GM12865 (cell line): ENCODE results near the gene LMNA.

Source experiments
- DNase-seq: peaks from one replicate; pipeline ENCODE4 v3.0.0; 2010; ENCODE audit warnings: low read depth
- H3K4me3 ChIP-seq: 2 replicates; pipeline ENCODE4 v1.5.1; 2011; ENCODE audit warnings: mild to moderate bottlenecking, low read depth, low read length, control low read depth
- CTCF ChIP-seq: IDR thresholded peaks from 2 replicates; pipeline ENCODE4 v1.5.1; 2011; ENCODE audit warnings: low read length, control low read depth, low read depth, inconsistent platforms; ENCODE audit not compliant: insufficient read depth; ENCODE audit errors: missing control alignments

The LMNA gene

GRCh38 chr1:156098784-156099183, 15.7 kb upstream of the LMNA start:
- no peak for DNase-seq
- no peak for TF ChIP-seq CTCF
- no peak overlapping the region for H3K4me3 ChIP-seq

- no peak for DNase-seq
- H3K4me3 ChIP-seq, result no peak overlapping the region
- no peak for TF ChIP-seq CTCF
Measured at GRCh38 chr1:156099282-156099681, 15.2 kb upstream of the LMNA start.

GRCh38 chr1:156100205-156100995, 14.1 kb upstream of the LMNA start:
- no peak for TF ChIP-seq CTCF
- H3K4me3 ChIP-seq, result no peak overlapping the region
- no peak for DNase-seq

- no peak for TF ChIP-seq CTCF
- H3K4me3 ChIP-seq, result no peak overlapping the region
- no peak for DNase-seq
Measured at GRCh38 chr1:156101880-156102279, 12.6 kb upstream of the LMNA start.

GRCh38 chr1:156102633-156103511, 11.6 kb upstream of the LMNA start:
- no peak for DNase-seq
- no peak for TF ChIP-seq CTCF
- H3K4me3 ChIP-seq, result no peak overlapping the region

- DNase-seq, result no peak
- no peak for TF ChIP-seq CTCF
- no peak overlapping the region for H3K4me3 ChIP-seq
Measured at GRCh38 chr1:156103521-156103947, 11.0 kb upstream of the LMNA start.
